Stimulated activated CD8-positive, alpha-beta memory T cell treated with anti-CD3 and anti-CD28 coated beads, Interleukin-7, amount 100 ng/mL, for 24 hours (primary cell): ENCODE data around the gene RPS15.

Source experiments
- DNase-seq: peaks from one replicate; pipeline ENCODE4 v3.0.0-alpha.2; 2020; ENCODE audit warnings: low read depth

Gene RPS15

GRCh38 chr19:1420590-1420989, 17.6 kb upstream of the RPS15 start:
- DNase-seq, result no peak

- no peak for DNase-seq
Measured at GRCh38 chr19:1421218-1421957, 16.8 kb upstream of the RPS15 start.

- no peak for DNase-seq
Measured at GRCh38 chr19:1421958-1422305, 16.3 kb upstream of the RPS15 start.

- DNase-seq, result no peak
Measured at GRCh38 chr19:1422360-1422759, 15.8 kb upstream of the RPS15 start.

GRCh38 chr19:1422943-1423342, 15.3 kb upstream of the RPS15 start:
- DNase-seq, result no peak

- no peak for DNase-seq
Measured at GRCh38 chr19:1423436-1424191, 14.6 kb upstream of the RPS15 start.

- no peak for DNase-seq
Measured at GRCh38 chr19:1424192-1424955, 13.8 kb upstream of the RPS15 start.

- no peak for DNase-seq
Measured at GRCh38 chr19:1425102-1425837, 12.9 kb upstream of the RPS15 start.

- DNase-seq, result no peak
Measured at GRCh38 chr19:1425902-1426301, 12.3 kb upstream of the RPS15 start.

GRCh38 chr19:1426736-1427135, 11.5 kb upstream of the RPS15 start:
- no peak for DNase-seq

- DNase-seq, result no peak
Measured at GRCh38 chr19:1427221-1427920, 10.8 kb upstream of the RPS15 start.

- DNase-seq, result no peak
Measured at GRCh38 chr19:1428738-1429391, 9.3 kb upstream of the RPS15 start.

- no peak for DNase-seq
Measured at GRCh38 chr19:1429750-1430149, 8.4 kb upstream of the RPS15 start.

- DNase-seq, result no peak
Measured at GRCh38 chr19:1430246-1430645, 8.0 kb upstream of the RPS15 start.

GRCh38 chr19:1431759-1432506, 6.3 kb upstream of the RPS15 start:
- DNase-seq, result no peak

- no peak for DNase-seq
Measured at GRCh38 chr19:1432507-1432887, 5.7 kb upstream of the RPS15 start.

GRCh38 chr19:1433119-1434039, 4.8 kb upstream of the RPS15 start:
- no peak for DNase-seq

GRCh38 chr19:1434040-1434366, 4.2 kb upstream of the RPS15 start:
- DNase-seq, result no peak

GRCh38 chr19:1434577-1435060, 3.6 kb upstream of the RPS15 start:
- no peak for DNase-seq
